Measurements from ENCODE around the gene C12orf57. TPM values are rescaled to one million over a fixed set of nuclear protein-coding genes. Genes with fewer than 3 reads are reported as not detected.

The C12orf57 gene
- total and polyA plus RNA-seq, 9 of the 15 experiments (the other 6 are each of a cell fraction or from before 2014, with no cell fraction given), result 26.7 to 191 (median 107) TPM

GRCh38 chr12:6937481-6938352, 6.1 kb upstream of the C12orf57 start (continued):
- TF ChIP-seq, protein P1, sequence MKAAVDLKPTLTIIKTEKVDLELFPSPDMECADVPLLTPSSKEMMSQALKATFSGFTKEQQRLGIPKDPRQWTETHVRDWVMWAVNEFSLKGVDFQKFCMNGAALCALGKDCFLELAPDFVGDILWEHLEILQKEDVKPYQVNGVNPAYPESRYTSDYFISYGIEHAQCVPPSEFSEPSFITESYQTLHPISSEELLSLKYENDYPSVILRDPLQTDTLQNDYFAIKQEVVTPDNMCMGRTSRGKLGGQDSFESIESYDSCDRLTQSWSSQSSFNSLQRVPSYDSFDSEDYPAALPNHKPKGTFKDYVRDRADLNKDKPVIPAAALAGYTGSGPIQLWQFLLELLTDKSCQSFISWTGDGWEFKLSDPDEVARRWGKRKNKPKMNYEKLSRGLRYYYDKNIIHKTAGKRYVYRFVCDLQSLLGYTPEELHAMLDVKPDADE (conservative IDR thresholded peaks at IDR 0.05; ENCODE audit: control insufficient read depth, low read depth, low read length), result no peak
- TF ChIP-seq, protein P2, sequence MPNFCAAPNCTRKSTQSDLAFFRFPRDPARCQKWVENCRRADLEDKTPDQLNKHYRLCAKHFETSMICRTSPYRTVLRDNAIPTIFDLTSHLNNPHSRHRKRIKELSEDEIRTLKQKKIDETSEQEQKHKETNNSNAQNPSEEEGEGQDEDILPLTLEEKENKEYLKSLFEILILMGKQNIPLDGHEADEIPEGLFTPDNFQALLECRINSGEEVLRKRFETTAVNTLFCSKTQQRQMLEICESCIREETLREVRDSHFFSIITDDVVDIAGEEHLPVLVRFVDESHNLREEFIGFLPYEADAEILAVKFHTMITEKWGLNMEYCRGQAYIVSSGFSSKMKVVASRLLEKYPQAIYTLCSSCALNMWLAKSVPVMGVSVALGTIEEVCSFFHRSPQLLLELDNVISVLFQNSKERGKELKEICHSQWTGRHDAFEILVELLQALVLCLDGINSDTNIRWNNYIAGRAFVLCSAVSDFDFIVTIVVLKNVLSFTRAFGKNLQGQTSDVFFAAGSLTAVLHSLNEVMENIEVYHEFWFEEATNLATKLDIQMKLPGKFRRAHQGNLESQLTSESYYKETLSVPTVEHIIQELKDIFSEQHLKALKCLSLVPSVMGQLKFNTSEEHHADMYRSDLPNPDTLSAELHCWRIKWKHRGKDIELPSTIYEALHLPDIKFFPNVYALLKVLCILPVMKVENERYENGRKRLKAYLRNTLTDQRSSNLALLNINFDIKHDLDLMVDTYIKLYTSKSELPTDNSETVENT (CRISPR knock-in tag; IDR thresholded peaks at IDR 0.05), result peak; percentile 82; the same call in 1 of the 2 replicates
- TF ChIP-seq RAD21 (CRISPR knock-in tag; conservative IDR thresholded peaks at IDR 0.05 in 1 of 2, IDR thresholded peaks at IDR 0.05 in 1 of 2), result peak; percentile 27 to 55
- TF ChIP-seq ZNF445 (CRISPR knock-in tag; IDR thresholded peaks at IDR 0.05; ENCODE audit: low read depth), result 0 out of 2 replicates have a peak, but pooled peaks have one; percentile 28
- TF ChIP-seq EGR1 (conservative IDR thresholded peaks at IDR 0.05), result peak; percentile 86
- TF ChIP-seq DNMT1 (IDR thresholded peaks at IDR 0.05), result peak; percentile 90; the same call in 1 of the 2 replicates
- peak; percentile 87 for TF ChIP-seq HMGN3 (IDR thresholded peaks at IDR 0.05; ENCODE audit: borderline replicate concordance, extremely low read depth, insufficient read length, low read depth, low read length)
- TF ChIP-seq ESRRB (CRISPR knock-in tag; IDR thresholded peaks at IDR 0.05; ENCODE audit: borderline replicate concordance), result no peak
- TF ChIP-seq ZNF239 (CRISPR knock-in tag; IDR thresholded peaks at IDR 0.05), result no peak
- peak; percentile 49 for TF ChIP-seq FUS (optimal IDR thresholded peaks at IDR 0.05; ENCODE audit: low read depth, low read length)
- peak; percentile 24; the same call in 1 of the 2 replicates for TF ChIP-seq POLR2AphosphoS5 (IDR thresholded peaks at IDR 0.05; ENCODE audit: control insufficient read depth, insufficient read depth, low read depth, low read length)
- no peak for TF ChIP-seq POLR3A (IDR thresholded peaks at IDR 0.05; ENCODE audit: borderline replicate concordance, extremely low read depth, insufficient read depth, insufficient read length)
- 0 out of 2 replicates have a peak, but pooled peaks have one; percentile 42 for TF ChIP-seq GTF2F1 (IDR thresholded peaks at IDR 0.05; ENCODE audit: low read depth, low read length)
- TF ChIP-seq KHSRP (IDR thresholded peaks at IDR 0.05), result peak; percentile 43; the same call in 1 of the 2 replicates
- peak; percentile 95 for TF ChIP-seq CHD2 (IDR thresholded peaks at IDR 0.05; ENCODE audit: low read depth, low read length)
- peak; percentile 76 for TF ChIP-seq ZFX (CRISPR knock-in tag; IDR thresholded peaks at IDR 0.05)
- TF ChIP-seq L3MBTL2 (IDR thresholded peaks at IDR 0.05), result peak; percentile 81
- no peak for TF ChIP-seq POU5F1 (IDR thresholded peaks at IDR 0.05; ENCODE audit: borderline replicate concordance, low read depth, low read length, partially characterized antibody)
- no peak; the same call in 1 of the 2 replicates for TF ChIP-seq ZBTB7A (IDR thresholded peaks at IDR 0.05; ENCODE audit: borderline replicate concordance, control insufficient read depth, low read depth, low read length)
- 0 out of 2 replicates have a peak, but pooled peaks have one; percentile 20 for TF ChIP-seq JUN (IDR thresholded peaks at IDR 0.05; ENCODE audit: borderline replicate concordance, low read depth, low read length)
- no peak for TF ChIP-seq JUN (CRISPR knock-in tag; IDR thresholded peaks at IDR 0.05; ENCODE audit: borderline replicate concordance)
- TF ChIP-seq FIP1L1 (IDR thresholded peaks at IDR 0.05; ENCODE audit: low read depth, low read length, poor library complexity, severe bottlenecking), result peak; percentile 45
- TF ChIP-seq JUND (IDR thresholded peaks at IDR 0.05; ENCODE audit: borderline replicate concordance, low read depth, low read length), result peak; percentile 74
- no peak for TF ChIP-seq JUND (tag; IDR thresholded peaks at IDR 0.05; ENCODE audit: borderline replicate concordance, low read depth, low read length)
